Stimulated activated CD8-positive, alpha-beta memory T cell treated with anti-CD3 and anti-CD28 coated beads, Interleukin-4, amount 100 ng/mL, for 1 hour (primary cell): Measurements from ENCODE around the gene KIAA1217.

ENCODE experiments used
- DNase-seq, 2 donors: peaks; one replicate each; pipeline ENCODE4 v3.0.0-alpha.2; 2020; ENCODE audit warnings: low read depth in 2 of 2, low spot score in 1 of 2

KIAA1217 gene

GRCh38 chr10:24493165-24493564 lies 284.2 kb downstream of the KIAA1217 start:
- DNase-seq = no peak

GRCh38 chr10:24494236-24494635 lies 285.3 kb downstream of the KIAA1217 start:
- DNase-seq = no peak

- DNase-seq = no peak
These were observed 285.8 kb downstream of the KIAA1217 start for GRCh38 chr10:24494777-24495176.

GRCh38 chr10:24495666-24496460 lies 286.9 kb downstream of the KIAA1217 start:
- no peak for DNase-seq

- DNase-seq = no peak
These were observed 288.0 kb downstream of the KIAA1217 start for GRCh38 chr10:24496906-24497305.

GRCh38 chr10:24501056-24501711 lies 292.2 kb downstream of the KIAA1217 start:
- no peak for DNase-seq

GRCh38 chr10:24502006-24502405 lies 293.1 kb downstream of the KIAA1217 start:
- no peak for DNase-seq

- DNase-seq = no peak
These were observed 294.0 kb downstream of the KIAA1217 start for GRCh38 chr10:24502801-24503460.

- no peak for DNase-seq
These were observed 294.8 kb downstream of the KIAA1217 start for GRCh38 chr10:24503461-24504320.

- no peak for DNase-seq
These were observed 296.8 kb downstream of the KIAA1217 start for GRCh38 chr10:24505759-24506158.

GRCh38 chr10:24513155-24513554 lies 304.2 kb downstream of the KIAA1217 start:
- no peak for DNase-seq

- DNase-seq = no peak
These were observed 306.5 kb downstream of the KIAA1217 start for GRCh38 chr10:24515481-24515880.

GRCh38 chr10:24518411-24518810 lies 309.5 kb downstream of the KIAA1217 start:
- no peak for DNase-seq

GRCh38 chr10:24518981-24519597 lies 310.2 kb downstream of the KIAA1217 start:
- no peak for DNase-seq

- DNase-seq = no peak
These were observed 311.0 kb downstream of the KIAA1217 start for GRCh38 chr10:24519950-24520349.

- no peak for DNase-seq
These were observed 315.4 kb downstream of the KIAA1217 start for GRCh38 chr10:24524314-24524713.

GRCh38 chr10:24526085-24526649 lies 317.2 kb downstream of the KIAA1217 start:
- DNase-seq = no peak

GRCh38 chr10:24528946-24529345 lies 320.0 kb downstream of the KIAA1217 start:
- no peak for DNase-seq

GRCh38 chr10:24531439-24531838 lies 322.5 kb downstream of the KIAA1217 start:
- no peak for DNase-seq

GRCh38 chr10:24533981-24534380 lies 325.0 kb downstream of the KIAA1217 start:
- DNase-seq = no peak
